OCI-M1 (cell line): ENCODE data around the gene RBBP5.

Source experiments
- DNase-seq: peaks from one replicate; lab custom pipeline; 2025; lab: John Stamatoyannopoulos, UW

RBBP5 gene

DNA sequence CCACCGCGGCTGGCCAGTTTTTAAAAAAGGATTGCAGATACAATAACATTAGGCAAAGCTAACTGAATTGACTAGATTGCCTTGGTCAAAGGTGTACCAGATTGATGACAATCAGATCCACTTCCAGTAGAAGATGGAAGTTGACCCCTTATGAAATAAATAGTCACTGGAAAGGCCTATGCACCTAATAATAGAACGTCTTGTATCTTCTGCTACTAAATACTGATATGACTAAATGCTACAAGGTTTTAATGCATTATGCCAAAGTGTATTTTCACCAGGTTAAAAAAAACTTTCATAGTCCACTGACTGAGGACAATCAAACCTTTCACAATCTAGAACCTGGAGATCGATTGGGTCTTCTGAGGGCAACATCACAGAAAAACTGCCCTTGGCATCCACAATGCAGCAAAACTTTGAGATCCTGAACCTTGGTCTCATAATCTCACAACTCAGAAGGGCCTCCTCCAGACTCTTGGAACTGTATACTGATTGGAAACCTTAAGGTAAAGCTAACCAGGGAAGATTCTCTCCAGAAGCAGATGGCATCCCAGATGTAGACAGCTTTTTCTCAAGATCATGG lies 7.8 kb upstream of the RBBP5 start:
- no peak for DNase-seq

- no peak for DNase-seq
These were observed 6.3 kb upstream of the RBBP5 start for GRCh38 chr1:205128050-205128449.

- no peak for DNase-seq
These were observed 5.9 kb upstream of the RBBP5 start for GRCh38 chr1:205127646-205128045.

DNA sequence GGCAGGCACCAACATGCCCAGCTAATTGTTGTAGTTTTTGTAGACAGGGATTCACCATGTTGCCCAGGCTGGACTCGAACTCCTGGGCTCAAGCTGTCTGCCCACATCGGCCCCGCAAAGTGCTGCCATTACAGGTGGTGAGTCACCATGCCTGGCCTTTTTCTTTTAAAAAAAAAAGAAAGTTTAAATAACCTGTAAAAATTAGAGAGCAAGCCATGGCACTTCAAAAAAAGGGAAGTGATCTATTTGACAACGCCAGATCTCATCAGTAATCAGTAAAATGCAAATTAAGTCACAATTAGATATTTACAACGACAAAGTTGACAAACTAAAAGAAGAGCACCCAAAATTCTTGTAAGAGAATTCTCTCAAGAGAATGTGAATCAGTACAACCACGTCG lies 2.9 kb upstream of the RBBP5 start:
- DNase-seq, result no peak

DNA sequence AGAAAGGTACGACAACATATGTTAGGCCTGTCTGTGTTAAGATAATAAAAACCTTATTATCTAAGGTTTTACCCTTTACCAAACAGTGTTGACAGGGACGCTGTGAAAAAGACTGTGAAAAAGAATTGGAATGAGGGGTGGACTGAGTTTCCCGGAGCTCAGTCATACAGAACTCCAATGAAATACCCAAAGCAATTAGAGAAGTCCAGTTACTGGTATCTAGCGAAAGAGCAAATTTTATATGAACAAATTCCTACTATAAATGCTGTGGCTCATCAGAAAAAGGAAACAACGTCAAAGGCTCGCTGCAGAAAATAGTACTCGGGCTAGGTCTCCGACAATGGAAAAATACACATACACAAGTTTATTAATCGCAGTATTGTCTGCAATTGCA lies 708 bp upstream of the RBBP5 start:
- DNase-seq, result no peak

DNA sequence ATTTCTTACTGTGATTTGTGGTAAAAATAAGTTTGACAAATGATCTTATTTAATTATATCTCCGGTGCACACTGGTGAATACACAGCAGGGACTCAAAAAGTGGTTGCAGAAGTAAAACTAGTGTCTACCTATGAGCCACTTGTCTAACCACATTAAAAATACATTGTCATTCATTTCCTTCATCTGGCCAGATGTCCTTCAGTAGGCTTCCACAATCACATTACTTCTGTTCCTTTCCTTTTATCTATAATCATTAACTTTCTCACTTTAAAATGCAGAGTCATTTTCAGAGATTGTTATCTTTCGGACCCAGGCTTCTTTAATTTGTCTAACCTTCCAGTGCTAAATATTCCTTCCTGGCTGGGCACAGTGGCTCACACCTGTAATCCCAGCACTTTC lies 3.0 kb downstream of the RBBP5 start:
- no peak for DNase-seq

DNA sequence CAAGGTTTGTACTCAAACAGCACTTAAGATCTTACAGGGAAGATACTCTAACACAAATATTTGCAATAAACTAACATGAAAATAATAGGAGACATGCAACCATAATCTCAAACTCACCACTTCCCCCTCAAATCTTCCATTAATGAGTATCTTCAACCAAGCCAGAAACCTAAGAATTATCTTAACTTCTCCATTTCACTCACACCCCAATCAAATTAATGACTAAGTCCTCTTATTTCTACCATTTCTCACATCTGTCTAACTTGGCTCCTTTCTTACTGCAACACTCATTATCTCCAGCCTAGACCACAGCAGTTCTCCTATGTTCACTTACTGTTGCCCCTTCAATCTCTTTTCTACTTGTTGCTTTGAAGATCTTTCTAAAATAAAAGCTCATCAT lies 10.4 kb downstream of the RBBP5 start:
- no peak for DNase-seq

DNA sequence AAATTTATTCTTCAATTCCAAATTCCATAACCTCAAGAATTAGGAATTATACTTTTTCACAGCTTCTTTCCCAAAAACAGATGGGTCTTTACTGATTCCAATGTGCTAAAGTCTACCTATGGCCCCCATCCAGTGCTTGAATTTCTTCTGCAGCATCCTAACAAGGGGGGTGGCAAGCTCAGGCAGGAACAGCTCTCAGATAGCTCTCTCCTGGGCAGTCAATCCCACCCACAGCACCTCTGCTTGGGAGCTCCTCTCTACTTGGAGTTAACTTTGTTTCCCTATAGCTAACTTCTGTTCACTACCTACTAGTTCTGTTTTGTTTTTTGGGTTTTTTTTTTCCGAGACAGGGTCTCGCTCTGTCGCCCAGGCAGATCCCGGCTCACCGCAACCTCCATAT lies 12.1 kb downstream of the RBBP5 start:
- no peak for DNase-seq

DNA sequence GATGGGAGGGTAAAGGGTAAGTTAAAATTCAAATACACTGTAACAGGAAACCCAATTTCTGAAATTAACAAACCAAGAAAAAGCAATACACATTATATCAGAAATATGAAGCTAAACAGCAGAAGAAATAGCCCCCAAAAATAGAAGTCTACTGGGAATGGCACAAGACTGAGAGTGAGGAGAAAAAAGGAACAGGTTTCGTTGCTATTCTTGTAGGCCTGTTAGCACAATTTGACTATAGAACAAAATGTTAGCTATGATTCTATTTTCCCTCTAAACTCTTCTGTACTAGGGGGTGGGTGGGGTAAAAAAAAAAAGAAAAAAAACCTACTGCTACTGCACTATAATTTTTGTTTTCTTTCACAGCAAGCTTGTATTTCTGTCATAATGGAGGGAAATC lies 12.5 kb downstream of the RBBP5 start:
- no peak for DNase-seq

GRCh38 chr1:205108464-205108863 lies 13.3 kb downstream of the RBBP5 start:
- DNase-seq, result no peak

GRCh38 chr1:205107327-205107726 lies 14.5 kb downstream of the RBBP5 start:
- DNase-seq, result no peak

DNA sequence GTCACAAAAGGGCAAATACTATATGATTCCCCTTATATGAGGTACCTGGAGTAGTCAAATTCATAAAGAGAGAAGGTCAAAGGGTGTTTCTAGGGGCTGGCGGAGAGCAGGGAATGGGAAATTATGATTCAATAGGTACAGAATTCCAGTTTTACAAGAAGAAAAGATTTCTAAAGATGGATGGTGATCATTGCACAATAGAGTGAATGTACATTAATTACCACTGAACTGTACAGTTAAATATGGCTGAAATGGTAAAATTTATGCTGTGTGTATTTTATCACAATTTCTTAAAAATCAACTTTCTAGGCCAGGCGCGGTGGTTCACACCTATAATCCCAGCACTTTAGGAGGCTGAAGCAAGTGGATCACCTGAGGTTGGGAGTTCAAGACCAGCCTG lies 19.4 kb downstream of the RBBP5 start:
- no peak for DNase-seq

GRCh38 chr1:205098242-205098641 lies 23.5 kb downstream of the RBBP5 start:
- no peak for DNase-seq

DNA sequence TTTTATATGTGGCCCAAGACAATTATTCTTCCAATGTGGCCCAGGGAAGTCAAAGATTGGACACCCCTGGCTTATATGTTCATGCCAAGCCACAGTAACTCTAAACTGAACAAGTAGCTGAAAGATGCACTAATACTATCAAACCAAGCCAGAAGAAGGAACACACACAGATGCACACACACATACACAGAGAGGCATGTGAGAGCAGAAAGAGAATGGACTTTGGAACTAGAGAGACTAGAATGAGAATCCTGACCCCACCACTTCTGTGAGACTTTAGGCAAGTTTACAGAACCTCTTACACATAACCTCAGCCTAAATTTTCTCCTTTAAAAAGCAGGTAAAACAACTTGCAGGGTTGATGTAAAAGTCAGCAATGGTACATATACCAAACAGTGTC lies 26.4 kb downstream of the RBBP5 start:
- DNase-seq, result no peak

- DNase-seq, result no peak
These were observed 30.6 kb downstream of the RBBP5 start for GRCh38 chr1:205091043-205091740.

DNA sequence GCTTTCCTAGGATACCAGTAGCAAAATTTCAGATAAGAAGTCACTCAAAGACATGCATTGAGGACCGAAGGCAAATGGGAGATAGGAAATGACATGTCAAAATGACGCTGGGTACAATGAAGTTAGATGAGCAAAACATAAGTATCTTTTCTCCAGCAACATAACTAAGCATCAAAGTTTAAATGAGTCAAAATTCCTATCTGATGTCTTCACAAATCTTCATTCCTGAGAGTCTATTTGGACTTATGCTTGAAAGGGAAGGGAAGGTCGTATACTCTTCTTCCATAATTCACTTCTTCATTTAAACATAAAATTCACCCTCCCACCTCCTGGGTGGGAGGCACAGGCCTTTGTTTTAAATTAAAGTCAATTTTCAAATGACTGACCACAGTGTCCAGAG lies 33.4 kb downstream of the RBBP5 start:
- DNase-seq, result no peak

DNA sequence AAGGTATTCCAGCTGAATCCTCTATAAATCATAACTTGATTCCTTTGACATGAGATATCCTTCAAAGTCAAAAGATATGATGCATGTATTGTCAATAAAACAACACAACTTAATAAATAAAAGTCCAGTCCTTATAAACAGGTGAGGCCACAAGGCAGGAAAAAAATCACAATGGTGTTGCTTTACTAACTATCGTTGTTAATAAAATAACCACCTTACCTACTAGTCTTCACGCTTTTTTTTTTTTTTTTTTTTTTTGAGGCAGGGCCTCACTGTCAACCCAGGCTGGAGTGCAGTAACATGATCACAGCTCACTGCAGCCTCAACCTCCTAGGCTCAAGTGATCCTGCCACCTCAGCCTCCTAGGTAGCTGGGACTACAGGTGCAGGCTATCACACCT lies 37.4 kb downstream of the RBBP5 start, which contains the start of gene TMEM81:
Gene TMEM81 (minus strand): TSS at position 101 of the 400 bp plus-strand sequence. CDS start 140 bp downstream, outside the sequence.
- DNase-seq, result no peak

GRCh38 chr1:205082431-205082830 lies 39.3 kb downstream of the RBBP5 start:
- DNase-seq, result no peak

GRCh38 chr1:205077934-205078311 lies 43.9 kb downstream of the RBBP5 start:
- DNase-seq, result no peak

DNA sequence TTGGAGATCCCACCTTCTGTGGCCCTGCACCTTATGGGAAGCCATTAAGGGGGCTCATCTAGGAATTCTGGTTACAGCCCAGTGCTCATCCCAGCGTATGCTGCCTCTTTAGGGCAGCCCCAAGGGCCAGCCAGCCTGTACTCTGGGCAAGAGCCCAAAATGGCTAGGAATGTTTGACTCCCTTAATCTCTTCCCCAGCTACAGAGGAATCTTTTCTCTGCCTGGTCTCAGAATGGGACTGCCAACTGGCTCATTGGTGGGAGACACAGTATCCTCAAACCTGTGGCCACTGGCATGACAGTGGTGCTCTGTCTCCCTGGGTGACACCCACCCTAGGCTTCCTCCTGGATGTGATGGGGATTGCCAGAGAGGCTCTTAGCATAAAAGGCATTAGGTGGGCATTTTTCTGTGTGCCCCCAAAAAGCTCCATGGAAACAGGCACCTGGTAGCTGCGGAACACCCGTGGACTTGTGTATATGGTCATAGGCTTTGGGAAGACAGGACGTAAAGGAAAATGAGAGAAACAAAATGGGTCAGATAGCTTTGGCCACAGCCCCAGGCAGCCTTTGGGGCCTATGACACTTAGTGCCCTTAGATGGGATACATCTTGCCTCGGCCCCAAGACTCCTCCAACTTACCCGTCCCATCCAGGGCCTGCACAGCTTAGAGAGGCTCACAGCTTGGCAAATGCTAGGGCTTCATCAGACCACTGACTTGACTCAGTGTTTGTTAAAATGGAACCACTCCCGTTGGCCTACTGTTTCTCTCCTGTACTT lies 44.4 kb downstream of the RBBP5 start:
- no peak for DNase-seq

GRCh38 chr1:205076245-205076761 lies 45.5 kb downstream of the RBBP5 start:
- peak; percentile 90 for DNase-seq

GRCh38 chr1:205075642-205076155 lies 46.1 kb downstream of the RBBP5 start:
- no peak for DNase-seq

GRCh38 chr1:205074513-205074912 lies 47.3 kb downstream of the RBBP5 start:
- DNase-seq, result no peak
